ENCODE data around the gene MTMR1. TPM values are rescaled to one million over a fixed set of nuclear protein-coding genes. Genes with fewer than 3 reads are reported as not detected.

MTMR1 gene
- total and polyA plus RNA-seq, 9 donors = 7.9 to 22.7 (median 18.1) TPM

GRCh38 chrX:150761819-150762216 is 68.6 kb downstream of the MTMR1 start:
- WGBS, 3 donors = 47 to 70% (median 47%) methylated on average over 8 of the region's 8 CpGs
- Histone ChIP-seq H3K27me3 (no peaks in the 10 kb centered on the region), H3K27ac (no peak overlapping the region), H3K36me3 (no peaks in the 10 kb centered on the region), H3K4me3 (no peak overlapping the region), H3K9me3 (no peaks in the 10 kb centered on the region), H3K4me1 (ENCODE audit: insufficient read depth) (no peaks in the 10 kb centered on the region)
- DNase-seq = no peak
- TF ChIP-seq EP300 (IDR thresholded peaks at IDR 0.05) = no peak
- TF ChIP-seq POLR2A (IDR thresholded peaks at IDR 0.05) = no peak
- TF ChIP-seq CTCF (IDR thresholded peaks at IDR 0.05) = no peak
- intact Hi-C loops (cut with DNase I) = no loop called here

- no peak overlapping the region for H3K27ac ChIP-seq
- no peak overlapping the region for H3K4me3 ChIP-seq
- no peak for DNase-seq
- H3K27me3 ChIP-seq = no peaks in the 10 kb centered on the region
- no peaks in the 10 kb centered on the region for H3K36me3 ChIP-seq
- no peaks in the 10 kb centered on the region for H3K4me1 ChIP-seq (ENCODE audit: insufficient read depth)
- 79 to 84% (median 84%) methylated on average over 36 of the region's 36 CpGs for WGBS, 3 donors
- intact Hi-C loops (cut with DNase I) = no loop called here
- H3K9me3 ChIP-seq = no peaks in the 10 kb centered on the region
- TF ChIP-seq POLR2A (IDR thresholded peaks at IDR 0.05) (no peak), EP300 (IDR thresholded peaks at IDR 0.05) (no peak), CTCF (IDR thresholded peaks at IDR 0.05) (no peak)
Observed at GRCh38 chrX:150762258-150763165, 69.3 kb downstream of the MTMR1 start.

- no peaks in the 10 kb centered on the region for H3K4me1 ChIP-seq (ENCODE audit: insufficient read depth)
- H3K36me3 ChIP-seq = no peaks in the 10 kb centered on the region
- H3K27ac ChIP-seq = no peak overlapping the region
- 67 to 73% (median 73%) methylated on average over 13 of the region's 13 CpGs for WGBS, 3 donors
- DNase-seq = no peak
- no peaks in the 10 kb centered on the region for H3K27me3 ChIP-seq
- intact Hi-C loops (cut with DNase I) = no loop called here
- H3K9me3 ChIP-seq = no peaks in the 10 kb centered on the region
- no peak overlapping the region for H3K4me3 ChIP-seq
- no peak for TF ChIP-seq CTCF (IDR thresholded peaks at IDR 0.05)
- TF ChIP-seq EP300 (IDR thresholded peaks at IDR 0.05) = no peak
Observed at GRCh38 chrX:150763303-150763797, 70.2 kb downstream of the MTMR1 start.

GRCh38 chrX:150763810-150764209 is 70.6 kb downstream of the MTMR1 start:
- Histone ChIP-seq H3K27ac (no peak overlapping the region), H3K9me3 (no peaks in the 10 kb centered on the region), H3K27me3 (no peaks in the 10 kb centered on the region), H3K4me3 (no peak overlapping the region), H3K4me1 (ENCODE audit: insufficient read depth) (no peaks in the 10 kb centered on the region), H3K36me3 (no peaks in the 10 kb centered on the region)
- intact Hi-C loops (cut with DNase I) = no loop called here
- TF ChIP-seq EP300 (IDR thresholded peaks at IDR 0.05) (no peak), POLR2A (IDR thresholded peaks at IDR 0.05) (no peak), CTCF (IDR thresholded peaks at IDR 0.05) (no peak)
- DNase-seq = no peak
- 74 to 78% (median 76%) methylated on average over 9 of the region's 9 CpGs for WGBS, 3 donors

Data from ovary (tissue), 9 donors.